Dedifferentiated amniotic fluid mesenchymal stem cell (primary cell): Measurements from ENCODE around the gene NMRAL1.

Source experiments
- DNase-seq: peaks from one replicate; pipeline ENCODE4 v3.0.0-alpha.2; 2016; ENCODE audit errors: extremely low spot score

NMRAL1 gene

GRCh38 chr16:4465977-4466779 is 8.2 kb downstream of the NMRAL1 start:
- no peak for DNase-seq

GRCh38 chr16:4463522-4464163 is 10.8 kb downstream of the NMRAL1 start:
- no peak for DNase-seq

- DNase-seq = no peak
Observed at GRCh38 chr16:4461250-4462085, 13.0 kb downstream of the NMRAL1 start.

DNA sequence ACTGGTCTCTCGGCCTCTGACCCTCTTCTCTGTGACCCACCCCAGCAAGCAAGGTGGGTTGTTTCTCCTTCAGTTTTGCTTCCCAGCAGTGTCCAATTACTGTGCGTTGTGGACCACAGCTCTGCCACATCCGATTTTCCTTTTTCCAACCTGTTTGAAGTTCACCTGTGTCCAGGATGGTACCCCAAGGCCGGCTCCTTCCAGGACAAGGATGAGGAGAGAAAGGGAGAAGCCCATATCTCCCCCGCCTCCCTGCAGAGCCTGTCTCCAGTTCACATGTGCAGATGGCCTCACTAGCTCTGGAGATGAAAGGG is 13.5 kb downstream of the NMRAL1 start:
- DNase-seq = no peak

- DNase-seq = no peak
Observed at GRCh38 chr16:4455951-4456350, 18.5 kb downstream of the NMRAL1 start.

DNA sequence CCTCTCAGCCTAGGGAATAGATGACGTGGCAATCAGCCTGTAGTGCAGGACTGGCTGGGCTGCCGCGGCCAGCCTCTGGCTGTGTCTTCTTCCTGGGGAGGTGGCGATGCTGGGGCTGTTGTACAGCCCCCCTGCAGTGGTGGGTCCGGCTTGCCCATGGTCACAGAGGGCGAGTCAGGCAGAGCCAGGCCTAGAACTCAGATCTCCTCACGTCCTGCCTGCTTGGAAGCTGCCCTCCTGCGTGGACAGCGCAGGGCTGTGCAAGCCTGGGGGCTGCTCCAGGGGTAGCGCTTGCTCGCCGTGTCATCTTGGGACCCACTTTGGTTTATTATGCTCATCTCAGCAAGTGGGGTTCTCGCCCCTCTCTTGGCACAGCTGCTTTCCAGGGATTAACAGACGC is 19.3 kb downstream of the NMRAL1 start:
- no peak for DNase-seq

DNA sequence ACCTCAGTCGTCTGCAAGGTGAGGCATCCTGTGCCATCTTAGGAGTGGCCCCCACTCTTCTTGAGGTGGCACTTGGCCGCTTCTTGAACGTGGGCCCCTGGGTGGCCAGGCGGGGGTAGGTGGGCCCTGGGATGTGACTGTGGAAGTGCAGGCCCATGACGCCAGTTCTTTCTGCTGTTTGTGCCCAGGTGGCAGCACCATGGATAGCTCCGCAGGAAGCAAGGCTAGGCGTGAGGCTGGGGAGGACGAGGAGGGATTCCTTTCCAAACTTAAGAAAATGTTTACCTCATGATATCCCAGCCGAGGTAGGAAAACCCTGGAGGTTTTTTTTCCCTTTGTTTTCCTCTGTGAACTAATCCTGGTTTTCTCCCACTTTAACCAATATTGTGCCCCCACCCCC is 19.8 kb downstream of the NMRAL1 start:
- DNase-seq = no peak

DNA sequence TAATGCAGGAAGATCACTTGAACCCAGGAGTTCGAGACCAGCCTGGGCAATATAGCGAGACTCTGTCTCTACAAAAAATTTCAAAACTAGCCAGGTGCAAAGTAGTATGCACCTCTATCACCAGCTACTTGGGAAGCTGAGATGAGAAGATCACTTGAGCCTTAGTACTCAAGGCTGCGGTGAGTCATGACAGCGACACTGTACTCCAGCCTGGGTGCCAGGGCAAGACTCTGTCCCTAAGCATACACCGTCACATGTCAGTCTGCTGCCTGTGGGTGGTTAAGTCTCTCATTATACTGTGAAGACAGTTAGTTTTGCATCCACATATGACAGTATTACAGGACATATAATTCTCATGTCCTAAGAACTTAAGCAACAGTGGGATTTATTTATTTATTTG is 21.8 kb downstream of the NMRAL1 start:
- DNase-seq = no peak

DNA sequence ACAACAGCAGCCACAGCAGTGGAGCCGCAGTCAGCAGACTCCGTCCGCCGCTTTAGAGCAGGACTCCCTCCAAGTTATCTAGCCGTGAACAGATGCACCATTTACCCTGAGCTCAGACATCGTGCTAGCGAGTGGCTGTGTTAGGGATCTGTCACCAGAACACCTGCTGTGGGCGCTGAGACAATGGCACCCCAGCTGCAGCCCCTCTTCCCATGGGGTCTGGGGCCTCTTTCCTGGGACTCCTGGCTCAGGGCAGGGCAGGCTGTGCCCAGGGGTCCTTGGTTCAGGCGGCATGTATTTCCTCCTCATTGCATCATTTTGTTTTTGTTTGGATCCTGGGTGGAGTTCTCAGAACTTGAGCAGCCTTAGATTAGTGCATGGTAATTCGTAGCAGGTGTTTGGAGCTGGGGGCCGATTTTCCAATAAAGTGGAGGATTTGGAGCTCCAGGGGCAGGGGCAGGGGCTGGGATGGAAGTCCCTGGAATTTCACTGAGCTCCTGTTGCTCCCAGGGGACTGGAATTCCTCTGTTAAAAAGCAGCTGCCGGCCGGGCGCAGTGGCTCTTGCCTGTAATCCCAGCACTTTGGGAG is 23.4 kb downstream of the NMRAL1 start:
- DNase-seq = peak; percentile 62

GRCh38 chr16:4450430-4450829 is 24.0 kb downstream of the NMRAL1 start:
- no peak for DNase-seq

GRCh38 chr16:4443986-4444385 is 30.4 kb downstream of the NMRAL1 start:
- DNase-seq = no peak

- no peak for DNase-seq
Observed at GRCh38 chr16:4443271-4443670, 31.2 kb downstream of the NMRAL1 start.

- DNase-seq = no peak
Observed at GRCh38 chr16:4442371-4442770, 32.1 kb downstream of the NMRAL1 start.

DNA sequence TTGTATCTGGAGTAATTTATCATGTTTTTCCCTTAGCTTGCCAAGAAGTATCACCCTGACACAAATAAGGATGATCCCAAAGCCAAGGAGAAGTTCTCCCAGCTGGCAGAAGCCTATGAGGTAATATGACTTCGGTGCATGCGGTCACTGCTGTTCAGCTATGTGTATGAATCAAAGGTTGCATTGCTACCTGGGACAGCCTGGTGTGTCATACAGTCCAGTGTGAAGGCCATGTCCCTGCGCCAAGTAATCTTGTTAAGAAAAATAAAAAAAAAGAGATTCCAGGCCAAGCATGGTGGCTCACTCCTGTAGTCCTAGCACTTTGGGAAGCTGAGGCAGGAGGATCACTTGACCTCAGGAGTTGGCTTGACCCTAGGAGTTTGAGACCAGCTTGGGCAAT is 37.1 kb downstream of the NMRAL1 start:
- no peak for DNase-seq

DNA sequence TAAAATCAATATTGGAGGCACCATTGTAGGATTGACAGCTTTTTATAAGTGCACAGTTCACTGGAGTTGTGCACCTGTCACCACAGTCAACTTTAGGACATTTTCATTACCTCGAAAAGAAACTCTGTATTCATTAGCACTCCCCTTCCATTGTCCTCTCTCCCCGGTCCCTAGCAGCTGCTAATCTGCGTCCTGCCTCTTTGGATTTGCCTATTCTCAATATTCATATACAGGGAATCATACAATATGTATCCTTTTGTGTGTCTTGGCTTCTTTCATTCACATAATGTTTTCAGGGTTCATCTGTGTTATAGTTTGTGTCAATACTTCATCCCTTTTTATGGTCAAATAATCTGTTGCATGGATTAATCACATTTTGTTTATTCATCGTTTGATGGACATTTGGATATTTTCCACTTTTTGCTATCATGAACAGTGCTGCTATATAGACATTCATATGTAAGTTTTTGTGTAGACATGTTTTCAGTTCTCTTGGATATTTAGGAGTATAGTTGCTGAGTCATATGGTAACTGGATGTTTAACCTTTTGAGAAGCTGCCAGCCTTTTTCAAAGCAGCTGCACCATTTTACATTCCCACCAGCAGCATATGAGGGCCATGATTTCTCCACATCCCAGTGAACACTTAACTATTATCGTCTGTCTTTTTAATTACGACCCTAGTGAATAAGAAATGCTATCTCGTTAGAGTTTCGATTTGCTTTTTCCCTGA is 38.9 kb downstream of the NMRAL1 start:
- DNase-seq = no peak

DNA sequence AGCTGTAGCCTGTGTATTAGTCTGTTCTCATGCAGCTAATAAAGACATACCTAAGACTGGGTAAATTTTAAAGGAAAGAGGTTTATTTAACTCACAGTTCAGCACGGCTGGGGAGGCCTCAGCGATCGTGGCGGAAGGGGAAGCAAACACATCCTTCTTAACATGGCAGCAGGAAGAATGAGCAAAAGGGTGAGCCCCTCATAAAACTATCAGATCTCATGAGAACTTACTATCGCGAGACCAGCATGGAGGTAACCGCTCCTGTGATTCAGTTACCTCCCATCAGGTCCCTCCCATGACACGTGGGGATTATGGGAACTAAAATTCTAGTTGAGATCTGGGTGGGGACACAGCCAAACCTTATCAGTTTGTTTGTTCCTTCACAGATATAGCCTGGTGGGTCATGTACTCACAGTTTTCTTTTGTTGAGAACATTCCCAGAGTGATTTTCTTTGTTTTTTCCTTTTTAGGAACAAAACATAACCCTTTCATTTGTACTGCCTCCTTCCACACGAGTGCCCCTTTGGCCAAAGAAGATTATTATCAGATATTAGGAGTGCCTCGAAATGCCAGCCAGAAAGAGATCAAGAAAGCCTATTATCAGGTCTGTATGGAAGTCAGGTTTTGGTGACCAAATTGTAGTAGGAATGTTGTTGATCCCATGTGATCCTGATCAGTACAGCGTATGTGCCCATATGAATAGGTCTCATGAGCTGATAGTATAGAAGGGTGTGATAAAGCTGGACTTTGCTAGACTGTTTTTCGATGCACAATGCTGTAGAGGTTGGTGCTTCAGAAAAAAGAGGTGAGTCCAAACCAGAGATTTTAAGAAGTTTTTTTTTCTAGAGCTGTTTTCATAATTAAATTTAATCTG is 40.3 kb downstream of the NMRAL1 start:
- DNase-seq = no peak

- no peak for DNase-seq
Observed at GRCh38 chr16:4433228-4433627, 41.2 kb downstream of the NMRAL1 start.

DNA sequence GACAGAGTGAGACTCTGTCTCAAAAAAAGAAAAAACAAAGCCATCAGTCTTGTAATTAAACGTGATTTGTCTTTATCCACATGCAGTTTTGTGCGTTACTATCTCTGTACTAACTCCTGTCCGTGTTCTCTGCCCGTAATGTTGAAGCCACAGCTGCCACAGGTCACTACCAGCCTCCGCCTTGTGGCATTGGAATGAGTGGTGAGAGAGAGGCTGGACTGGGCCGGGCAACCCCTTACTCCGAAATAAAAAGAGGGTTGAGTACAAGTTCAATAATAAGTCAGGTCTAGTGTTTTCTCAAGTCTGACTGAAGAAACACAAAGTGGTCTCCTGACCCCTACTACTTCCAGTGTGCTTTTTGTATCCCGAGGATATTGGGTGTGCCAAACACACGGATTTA is 43.4 kb downstream of the NMRAL1 start:
- no peak for DNase-seq

GRCh38 chr16:4428500-4428899 is 45.9 kb downstream of the NMRAL1 start:
- DNase-seq = no peak

DNA sequence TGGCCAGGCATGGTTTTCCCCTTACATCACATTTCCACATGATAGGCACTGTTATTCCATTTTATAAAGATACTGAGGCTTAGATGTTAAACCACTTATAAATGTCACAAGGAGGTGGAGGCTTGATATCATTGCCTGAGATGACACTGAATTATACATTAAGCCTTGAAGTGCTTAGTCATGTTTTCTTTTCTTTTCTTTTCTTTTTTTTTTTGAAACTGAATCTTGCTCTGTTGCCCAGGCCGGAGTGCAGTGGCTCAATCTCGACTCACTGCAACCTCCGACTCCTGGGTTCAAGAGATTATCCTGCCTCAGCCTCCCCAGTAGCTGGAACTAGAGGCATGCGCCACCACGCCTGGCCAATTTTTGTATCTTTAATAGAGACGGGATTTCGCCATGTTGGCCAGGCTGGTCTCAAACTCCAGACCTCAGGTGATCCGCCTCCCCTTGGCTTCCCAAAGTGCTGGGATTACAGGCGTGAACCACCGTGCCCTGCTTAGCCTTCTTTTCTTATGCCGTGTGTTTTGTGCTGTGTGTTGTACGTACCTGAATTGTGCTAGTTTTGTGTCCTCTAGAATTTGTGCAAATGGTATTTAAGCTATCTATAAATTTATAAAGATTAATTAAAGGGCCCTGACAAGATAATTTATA is 47.6 kb downstream of the NMRAL1 start:
- no peak for DNase-seq
